Measurements from ENCODE around the gene RIIAD1. TPM values are rescaled to one million over a fixed set of nuclear protein-coding genes. Genes with fewer than 3 reads are reported as not detected.
"Not testable (repeated sequence)": the region's sequence is repeated elsewhere in the genome, so short reads cannot be mapped to it uniquely, and the experiment has no call there.

Gene RIIAD1
- total RNA-seq, 1 experiment from 2014 or later, result not detected

DNA sequence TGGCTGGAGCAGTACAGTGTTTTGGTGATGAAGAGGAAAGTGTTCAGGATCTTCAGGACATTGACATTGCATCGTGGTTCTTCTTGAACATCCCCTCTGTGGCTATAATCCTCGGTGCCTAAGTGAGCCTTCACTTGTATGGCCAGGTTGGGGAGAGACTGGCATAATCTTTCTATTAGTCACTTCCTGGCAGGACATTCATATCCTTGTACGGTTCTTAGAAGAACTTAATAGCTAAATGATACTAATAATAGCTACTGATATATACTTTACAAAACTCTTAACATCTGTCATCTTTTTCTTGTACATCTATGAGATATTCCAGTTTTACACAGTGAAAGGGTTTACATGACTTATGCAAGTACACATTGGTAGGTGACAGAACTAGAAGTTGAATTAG lies 40.5 kb upstream of the RIIAD1 start:
- H3K27me3 ChIP-seq (ENCODE audit: insufficient read depth, low read depth), result no peaks in the 10 kb centered on the region
- H3K4me1 ChIP-seq (replicated peaks; ENCODE audit: insufficient read depth), result peaks cover 32% of the 10 kb centered on the region
- peak; percentile 36 to 92 for DNase-seq
- ChIA-PET CTCF (interaction anchor here (1.2 kb wide), 2 partner anchors 54 to 156 kb away, joined by 3 read pairs; no protein-coding TSS in a partner anchor), POLR2A (ENCODE audit: unreplicated experiment) (interaction anchor here (0.5 to 1.1 kb wide), 9 partner anchors 46 to 392 kb away, joined by 3 to 31 read pairs (median 5); partner anchors contain the start of gene SNX27)
- H3K27ac ChIP-seq, result peak overlapping the region; percentile 83
- H3K36me3 ChIP-seq (ENCODE audit: low read depth), result 0 out of 2 replicates have a peak, but pooled peaks cover 5% of the 10 kb centered on the region
- no peaks in the 10 kb centered on the region for H3K9me2 ChIP-seq (ENCODE audit: insufficient read depth)
- H3K79me2 ChIP-seq (ENCODE audit: low read depth), result no peaks in the 10 kb centered on the region; the same call in 1 of the 2 replicates
- H3K4me2 ChIP-seq, result peak overlapping the region; percentile 56
- peak overlapping the region; percentile 14; the same call in 1 of the 2 replicates for H3K4me3 ChIP-seq
- intact Hi-C loops (cut with micrococcal nuclease; ENCODE audit: unreplicated experiment), result loop anchor here (5.0 kb wide), 2 partner anchors 74 to 144 kb away; no protein-coding TSS in a partner anchor
- H3F3A ChIP-seq (ENCODE audit: insufficient read depth, low read depth), result peaks cover 35% of the 10 kb centered on the region
- no peaks in the 10 kb centered on the region; the same call in 1 of the 2 replicates for H3K9me3 ChIP-seq (ENCODE audit: insufficient read depth, low read depth)
- no TSS peak for BruUV-seq (replicated peaks)
- no peaks in the 10 kb centered on the region for H4K20me1 ChIP-seq (ENCODE audit: insufficient read depth)
- H2AFZ ChIP-seq, result no peak overlapping the region
- TF ChIP-seq, protein P1, sequence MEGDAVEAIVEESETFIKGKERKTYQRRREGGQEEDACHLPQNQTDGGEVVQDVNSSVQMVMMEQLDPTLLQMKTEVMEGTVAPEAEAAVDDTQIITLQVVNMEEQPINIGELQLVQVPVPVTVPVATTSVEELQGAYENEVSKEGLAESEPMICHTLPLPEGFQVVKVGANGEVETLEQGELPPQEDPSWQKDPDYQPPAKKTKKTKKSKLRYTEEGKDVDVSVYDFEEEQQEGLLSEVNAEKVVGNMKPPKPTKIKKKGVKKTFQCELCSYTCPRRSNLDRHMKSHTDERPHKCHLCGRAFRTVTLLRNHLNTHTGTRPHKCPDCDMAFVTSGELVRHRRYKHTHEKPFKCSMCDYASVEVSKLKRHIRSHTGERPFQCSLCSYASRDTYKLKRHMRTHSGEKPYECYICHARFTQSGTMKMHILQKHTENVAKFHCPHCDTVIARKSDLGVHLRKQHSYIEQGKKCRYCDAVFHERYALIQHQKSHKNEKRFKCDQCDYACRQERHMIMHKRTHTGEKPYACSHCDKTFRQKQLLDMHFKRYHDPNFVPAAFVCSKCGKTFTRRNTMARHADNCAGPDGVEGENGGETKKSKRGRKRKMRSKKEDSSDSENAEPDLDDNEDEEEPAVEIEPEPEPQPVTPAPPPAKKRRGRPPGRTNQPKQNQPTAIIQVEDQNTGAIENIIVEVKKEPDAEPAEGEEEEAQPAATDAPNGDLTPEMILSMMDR (conservative IDR thresholded peaks at IDR 0.05), result no peak
- TF ChIP-seq EZH2 (IDR thresholded peaks at IDR 0.05; ENCODE audit: low read depth), result no peak

DNA sequence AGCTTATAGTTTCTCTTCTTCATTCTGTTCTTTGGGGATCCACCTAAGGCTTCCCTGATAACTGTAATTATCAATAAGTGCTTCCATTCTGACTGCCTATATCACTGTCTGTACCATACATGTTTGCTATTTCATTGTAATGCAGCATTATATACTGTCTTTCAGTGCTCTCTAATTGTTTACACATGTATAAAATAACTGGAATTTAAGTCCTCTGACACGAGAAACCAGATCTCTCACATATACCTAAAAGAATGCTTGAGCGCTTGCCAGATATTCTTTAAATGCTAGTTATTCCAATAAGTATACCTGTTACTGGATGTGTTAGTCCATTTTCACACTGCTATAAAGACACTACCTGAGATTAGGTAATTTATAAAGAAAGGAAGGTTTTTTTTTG lies 39.4 kb upstream of the RIIAD1 start:
- DNase-seq, result no peak
- no peaks in the 10 kb centered on the region; the same call in 1 of the 2 replicates for H3K9me3 ChIP-seq (ENCODE audit: insufficient read depth, low read depth)
- H3K27ac ChIP-seq, result peak overlapping the region; percentile 83
- H3K36me3 ChIP-seq (ENCODE audit: low read depth), result 0 out of 2 replicates have a peak, but pooled peaks cover 5% of the 10 kb centered on the region
- no peaks in the 10 kb centered on the region for H3K9me2 ChIP-seq (ENCODE audit: insufficient read depth)
- no peaks in the 10 kb centered on the region; the same call in 1 of the 2 replicates for H3K79me2 ChIP-seq (ENCODE audit: low read depth)
- H3K4me1 ChIP-seq (replicated peaks; ENCODE audit: insufficient read depth), result peaks cover 32% of the 10 kb centered on the region
- H3K27me3 ChIP-seq (ENCODE audit: insufficient read depth, low read depth), result no peaks in the 10 kb centered on the region
- ChIA-PET POLR2A (ENCODE audit: unreplicated experiment) (interaction anchor here (0.6 kb wide), 1 partner anchor 317 kb away, joined by 4 read pairs; no protein-coding TSS in a partner anchor), CTCF (no interaction called here)
- no TSS peak for BruUV-seq (replicated peaks)
- 0 out of 2 replicates have a peak overlapping the region, but pooled peaks have one; percentile 56 for H3K4me2 ChIP-seq
- H4K20me1 ChIP-seq (ENCODE audit: insufficient read depth), result no peaks in the 10 kb centered on the region
- peaks cover 35% of the 10 kb centered on the region for H3F3A ChIP-seq (ENCODE audit: insufficient read depth, low read depth)
- intact Hi-C loops (cut with micrococcal nuclease; ENCODE audit: unreplicated experiment), result loop anchor here (5.0 kb wide), 2 partner anchors 75 to 145 kb away; no protein-coding TSS in a partner anchor
- H2AFZ ChIP-seq, result no peak overlapping the region
- TF ChIP-seq, protein P1 (conservative IDR thresholded peaks at IDR 0.05), result no peak
- no peak for TF ChIP-seq EZH2 (IDR thresholded peaks at IDR 0.05; ENCODE audit: low read depth)
- no peak overlapping the region for H3K4me3 ChIP-seq

DNA sequence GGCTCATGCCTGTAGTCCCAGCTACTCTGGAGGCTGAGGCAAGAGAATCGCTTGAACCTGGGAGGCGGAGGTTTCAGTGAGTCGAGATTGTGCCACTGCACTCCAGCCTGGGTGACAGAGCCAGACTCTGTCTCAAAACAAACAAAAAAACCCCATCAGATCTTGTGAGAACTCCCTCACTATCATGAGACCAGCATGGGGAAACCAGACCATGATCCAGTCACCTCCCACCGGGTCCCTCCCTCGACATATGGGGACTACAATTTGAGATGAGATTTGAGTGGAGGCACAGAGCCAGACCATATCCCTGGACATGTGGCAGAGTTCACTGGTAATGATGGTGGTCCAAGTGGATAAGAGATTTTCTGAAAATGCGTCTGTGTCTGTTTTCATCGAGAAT lies 38.4 kb upstream of the RIIAD1 start:
- H3K79me2 ChIP-seq (ENCODE audit: low read depth); H3K36me3 ChIP-seq (ENCODE audit: low read depth); H3K4me2 ChIP-seq; H3K27ac ChIP-seq; H3K4me3 ChIP-seq; H3K27me3 ChIP-seq (ENCODE audit: insufficient read depth, low read depth); H4K20me1 ChIP-seq (ENCODE audit: insufficient read depth); DNase-seq; H2AFZ ChIP-seq; H3K9me2 ChIP-seq (ENCODE audit: insufficient read depth); BruUV-seq (replicated peaks); H3K9me3 ChIP-seq (ENCODE audit: insufficient read depth, low read depth); CTCF ChIA-PET; POLR2A ChIA-PET (ENCODE audit: unreplicated experiment): not testable (repeated sequence)
- Histone ChIP-seq H3F3A (ENCODE audit: insufficient read depth, low read depth) (peaks cover 35% of the 10 kb centered on the region), H3K4me1 (replicated peaks; ENCODE audit: insufficient read depth) (peaks cover 32% of the 10 kb centered on the region)
- intact Hi-C loops (cut with micrococcal nuclease; ENCODE audit: unreplicated experiment), result loop anchor here (5.0 kb wide), 2 partner anchors 76 to 146 kb away; no protein-coding TSS in a partner anchor

Data from PC-9 (cell line).